ENCODE results near the gene SETD6. TPM values are rescaled to one million over a fixed set of nuclear protein-coding genes. Genes with fewer than 3 reads are reported as not detected.

The SETD6 gene
- total and polyA plus RNA-seq, 9 of the 15 experiments (the other 6 are each of a cell fraction or from before 2014, with no cell fraction given), result 9.2 to 40.9 (median 19.8) TPM

- no peak for TF ChIP-seq REST (IDR thresholded peaks at IDR 0.05; ENCODE audit: borderline replicate concordance)
- no peak for TF ChIP-seq REST (CRISPR knock-in tag; IDR thresholded peaks at IDR 0.05; ENCODE audit: low read depth)
- no peak for TF ChIP-seq DMBX1 (CRISPR knock-in tag; IDR thresholded peaks at IDR 0.05; ENCODE audit: borderline replicate concordance)
- no peak for TF ChIP-seq ATF6 (CRISPR knock-in tag; IDR thresholded peaks at IDR 0.05)
- no peak for TF ChIP-seq ARID3A (IDR thresholded peaks at IDR 0.05; ENCODE audit: borderline replicate concordance, low read depth, low read length)
Observed at GRCh38 chr16:58532414-58532813, 17.1 kb downstream of the SETD6 start (continued).
